GM23338 (cell line): ENCODE data around the gene CHMP3. TPM values are rescaled to one million over a fixed set of nuclear protein-coding genes. Genes with fewer than 3 reads are reported as not detected.

Experiments used
- ATAC-seq: fragments of 200-7000 bp; cut with Tn5 transposase; 3 replicates; pipeline ENCODE4 v1.9.1; 2020
- DNase-seq: peaks from one replicate; pipeline ENCODE4 v3.0.0-alpha.2; 2015; ENCODE audit warnings: low spot score
- H2AFZ ChIP-seq: fragments of 200-600 bp; sonication (generic); 2 replicates; pipeline ENCODE4 v1.8.0; 2016; ENCODE audit warnings: antibody characterized with exemption, mild to moderate bottlenecking, moderate library complexity
- H3F3A ChIP-seq: fragments of 200-600 bp; sonication (generic); replicated peaks from 2 replicates; pipeline ENCODE4 v1.8.0; 2017; ENCODE audit warnings: antibody characterized with exemption, mixed run types, low read depth
- H3K27ac ChIP-seq: fragments of 200-600 bp; sonication (generic); 2 replicates; pipeline ENCODE4 v1.6.1; 2016; ENCODE audit warnings: low read depth
- H3K27me3 ChIP-seq: fragments of 200-600 bp; sonication (generic); 2 replicates; pipeline ENCODE4 v1.8.0; 2016; ENCODE audit warnings: mild to moderate bottlenecking, mixed run types, moderate library complexity; ENCODE audit not compliant: insufficient read depth
- H3K36me3 ChIP-seq: fragments of 200-600 bp; sonication (generic); 2 replicates; pipeline ENCODE4 v1.8.0; 2016; ENCODE audit warnings: mild to moderate bottlenecking; ENCODE audit not compliant: insufficient read depth
- H3K4me1 ChIP-seq: fragments of 200-600 bp; sonication (generic); 2 replicates; pipeline ENCODE4 v1.8.0; 2016; ENCODE audit warnings: mild to moderate bottlenecking, moderate library complexity; ENCODE audit not compliant: insufficient read depth
- H3K4me2 ChIP-seq: fragments of 200-600 bp; sonication (generic); 2 replicates; pipeline ENCODE4 v1.7.1; 2017; ENCODE audit warnings: mixed run types
- H3K4me3 ChIP-seq: fragments of 200-600 bp; sonication (generic); 2 replicates; pipeline ENCODE4 v1.6.1; 2016; ENCODE audit warnings: mixed run types
- H3K79me2 ChIP-seq: fragments of 200-600 bp; sonication (generic); replicated peaks from 2 replicates; pipeline ENCODE4 v1.8.0; 2017; ENCODE audit warnings: mild to moderate bottlenecking; ENCODE audit not compliant: insufficient read depth
- H3K9me2 ChIP-seq: fragments of 200-600 bp; sonication (generic); 2 replicates; pipeline ENCODE4 v1.8.0; 2017; ENCODE audit not compliant: insufficient read depth
- H4K20me1 ChIP-seq: fragments of 200-600 bp; sonication (generic); replicated peaks from 2 replicates; pipeline ENCODE4 v1.8.0; 2017; ENCODE audit warnings: mild to moderate bottlenecking; ENCODE audit not compliant: insufficient read depth
- H3K27ac Mint-ChIP-seq: 2 replicates; pipeline ENCODE4 v1.8.0; 2020; ENCODE audit warnings: inconsistent platforms, mild to moderate bottlenecking, moderate library complexity, mixed read lengths
- H3K27me3 Mint-ChIP-seq: 3 replicates; pipeline ENCODE4 v1.8.0; 2022; ENCODE audit warnings: low read depth, mild to moderate bottlenecking, moderate library complexity, mixed read lengths, inconsistent platforms; ENCODE audit not compliant: insufficient read depth, poor library complexity
- H3K36me3 Mint-ChIP-seq: 3 replicates; pipeline ENCODE4 v1.8.0; 2021; ENCODE audit warnings: low read depth, mild to moderate bottlenecking, inconsistent platforms, moderate library complexity, mixed read lengths
- H3K4me1 Mint-ChIP-seq: 3 replicates; pipeline ENCODE4 v1.8.0; 2020; ENCODE audit warnings: mild to moderate bottlenecking, inconsistent platforms, mixed read lengths
- H3K4me3 Mint-ChIP-seq: 3 replicates; pipeline ENCODE4 v1.8.0; 2021; ENCODE audit warnings: moderate library complexity, mild to moderate bottlenecking, inconsistent platforms, mixed read lengths
- H3K9me3 Mint-ChIP-seq: 3 replicates; pipeline ENCODE4 v1.8.0; 2020; ENCODE audit warnings: moderate library complexity, mild to moderate bottlenecking, inconsistent platforms, mixed read lengths
- CTCF ChIP-seq, 2 experiments: fragments of 200-600 bp in 1 of 2; sonication (generic) in 1 of 2; conservative IDR thresholded peaks; 2 replicates each; pipeline versions ENCODE4 v1.5.1 to v1.6.1; 2016 to 2017; ENCODE audit warnings: antibody characterized with exemption in 2 of 2, low read depth in 2 of 2, mild to moderate bottlenecking in 2 of 2, moderate library complexity in 1 of 2
- ETS1 ChIP-seq: IDR thresholded peaks from 2 replicates; pipeline ENCODE4 v1.6.1; 2016; ENCODE audit warnings: antibody characterized with exemption
- EZH2 ChIP-seq: fragments of 200-600 bp; sonication (generic); IDR thresholded peaks from one replicate; pipeline ENCODE4 v1.8.0; 2017; ENCODE audit warnings: antibody characterized with exemption, mild to moderate bottlenecking, low read depth; ENCODE audit not compliant: unreplicated experiment
- EZH2phosphoT487 ChIP-seq: fragments of 200-600 bp; sonication (generic); IDR thresholded peaks from one replicate; pipeline ENCODE4 v1.8.1; 2018; ENCODE audit warnings: antibody characterized with exemption; ENCODE audit not compliant: unreplicated experiment
- JUNB ChIP-seq: IDR thresholded peaks from one replicate; pipeline ENCODE4 v1.6.1; 2016; ENCODE audit warnings: antibody characterized with exemption; ENCODE audit not compliant: unreplicated experiment
- NANOG ChIP-seq: IDR thresholded peaks from 2 replicates; pipeline ENCODE4 v1.6.1; 2016; ENCODE audit warnings: antibody characterized with exemption, borderline replicate concordance
- STAT1 ChIP-seq: IDR thresholded peaks from one replicate; pipeline ENCODE4 v1.6.1; 2016; ENCODE audit warnings: antibody characterized with exemption; ENCODE audit not compliant: unreplicated experiment
- ZNF114 ChIP-seq: fragments of 250-450 bp; sonication (Bioruptor Pico); IDR thresholded peaks from 2 replicates; pipeline ENCODE4 v1.5.0; 2020; ENCODE audit warnings: mild to moderate bottlenecking, moderate library complexity
- ZNF331 ChIP-seq: fragments of 250-450 bp; sonication (Bioruptor Pico); IDR thresholded peaks from 2 replicates; pipeline ENCODE4 v1.5.0; 2020; ENCODE audit warnings: low read depth, mild to moderate bottlenecking, moderate library complexity
- ZNF462 ChIP-seq: fragments of 250-450 bp; sonication (Bioruptor Pico); IDR thresholded peaks from 2 replicates; pipeline ENCODE4 v1.5.0; 2020; ENCODE audit warnings: mild to moderate bottlenecking, moderate library complexity
- polyA plus RNA-seq: library from polyadenylated mRNA; unstranded; fragments of >200 nt; fragmentation: Nextera tagmentation; extraction: Ambion mirVana; gene quantifications from 2 replicates; pipeline ENCODE4 v1.2.1, GENCODE V29; 2016
- total RNA-seq: library from RNA; depleted of rRNA; stranded (reverse); fragments of >200 nt; shearing (Covaris generic); gene quantifications from 2 replicates; pipeline ENCODE4 v1.2.3, GENCODE V29; 2014

The CHMP3 gene
- total and polyA plus RNA-seq, 2 experiments from 2014 or later = 15.5 to 15.6 TPM

- TF ChIP-seq ZNF462 (CRISPR knock-in tag) (no peak), ETS1 (no peak), EZH2 (no peak), ZNF331 (CRISPR knock-in tag) (no peak), CTCF (conservative IDR thresholded peaks at IDR 0.05; ENCODE audit: low read depth in 2 of 2) (no peak)
These were observed 108.1 kb downstream of the CHMP3 start (continued) for GRCh38 chr2:86455181-86455580.

- Histone ChIP-seq H3K9me2 (no peaks in the 10 kb centered on the region), H3F3A (no peaks in the 10 kb centered on the region), H2AFZ (no peak overlapping the region), H3K36me3 (peaks cover 17% of the 10 kb centered on the region; the same call in 1 of the 2 replicates), H3K79me2 (0 out of 2 replicates have a peak, but pooled peaks cover 2% of the 10 kb centered on the region), H3K27me3 (no peaks in the 10 kb centered on the region), H3K27ac (no peak overlapping the region), H3K4me3 (no peak overlapping the region), H3K4me2 (no peak overlapping the region), H4K20me1 (peaks cover 4% of the 10 kb centered on the region; the same call in 1 of the 2 replicates), H3K4me1 (peaks cover 4% of the 10 kb centered on the region; the same call in 1 of the 2 replicates)
- Mint-ChIP-seq H3K9me3 (no peaks in the 10 kb centered on the region), H3K36me3 (peaks cover 45% of the 10 kb centered on the region), H3K27ac (no peak overlapping the region), H3K4me3 (no peak overlapping the region), H3K27me3 (peaks cover 7% of the 10 kb centered on the region), H3K4me1 (peaks cover 12% of the 10 kb centered on the region)
- TF ChIP-seq ZNF114 (CRISPR knock-in tag) = no peak
- TF ChIP-seq NANOG = no peak
- no peak for TF ChIP-seq EZH2
- no peak for TF ChIP-seq EZH2phosphoT487
- no peak for TF ChIP-seq CTCF (conservative IDR thresholded peaks at IDR 0.05; ENCODE audit: low read depth in 2 of 2)
- TF ChIP-seq ETS1 = no peak
- no peak for TF ChIP-seq STAT1
- TF ChIP-seq JUNB = no peak
- DNase-seq = no peak
- no peak for ATAC-seq
These were observed 109.0 kb downstream of the CHMP3 start for GRCh38 chr2:86454238-86454637.
